Neural progenitor cell (in vitro differentiated cells): ENCODE data around the gene LRRC4B. TPM values are rescaled to one million over a fixed set of nuclear protein-coding genes. Genes with fewer than 3 reads are reported as not detected.
A peak's percentile ranks its signal among the peaks of the same experiment; 100 is the strongest.

ENCODE experiments used
- DNase-seq: peaks from one replicate; pipeline ENCODE4 v3.0.0-alpha.2; 2016; ENCODE audit warnings: low spot score
- H2AFZ ChIP-seq: fragments of 200-600 bp; sonication (generic); replicated peaks from 2 replicates; pipeline ENCODE4 v1.6.1; 2016; ENCODE audit warnings: antibody characterized with exemption
- H3F3A ChIP-seq: fragments of 200-600 bp; sonication (generic); 2 replicates; pipeline ENCODE4 v1.6.1; 2016; ENCODE audit warnings: antibody characterized with exemption, low read depth
- H3K27ac ChIP-seq: fragments of 200-600 bp; sonication (generic); 2 replicates; pipeline ENCODE4 v1.5.1; 2016; ENCODE audit warnings: mild to moderate bottlenecking
- H3K27me3 ChIP-seq: fragments of 200-600 bp; sonication (generic); 2 replicates; pipeline ENCODE4 v1.6.1; 2016; ENCODE audit warnings: mild to moderate bottlenecking, moderate library complexity
- H3K36me3 ChIP-seq: fragments of 200-600 bp; sonication (generic); 2 replicates; pipeline ENCODE4 v1.5.1; 2016
- H3K4me1 ChIP-seq: fragments of 200-600 bp; sonication (generic); 2 replicates; pipeline ENCODE4 v1.6.1; 2016; ENCODE audit warnings: mixed run types
- H3K4me2 ChIP-seq: fragments of 200-600 bp; sonication (generic); 2 replicates; pipeline ENCODE4 v1.6.1; 2016
- H3K4me3 ChIP-seq: fragments of 200-600 bp; sonication (generic); 2 replicates; pipeline ENCODE4 v1.5.1; 2016
- H3K79me2 ChIP-seq: fragments of 200-600 bp; sonication (generic); 2 replicates; pipeline ENCODE4 v1.6.1; 2016; ENCODE audit warnings: low read depth
- H3K9ac ChIP-seq: fragments of 200-600 bp; sonication (generic); 2 replicates; pipeline ENCODE4 v1.6.1; 2016
- H3K9me3 ChIP-seq: fragments of 200-600 bp; sonication (generic); 2 replicates; pipeline ENCODE4 v1.5.1; 2016; ENCODE audit warnings: low read depth
- H4K20me1 ChIP-seq: fragments of 200-600 bp; sonication (generic); 2 replicates; pipeline ENCODE4 v1.6.1; 2016; ENCODE audit warnings: low read depth
- H3K27ac Mint-ChIP-seq: 3 replicates; pipeline ENCODE4 v1.8.0; 2021; ENCODE audit warnings: mixed read lengths
- H3K27me3 Mint-ChIP-seq: 2 replicates; pipeline ENCODE4 v1.8.0; 2022; ENCODE audit warnings: low read depth, mild to moderate bottlenecking, inconsistent platforms, moderate library complexity, mixed read lengths; ENCODE audit not compliant: insufficient read depth
- H3K36me3 Mint-ChIP-seq: 3 replicates; pipeline ENCODE4 v1.8.0; 2021; ENCODE audit warnings: mixed read lengths
- H3K4me1 Mint-ChIP-seq: 3 replicates; pipeline ENCODE4 v1.8.0; 2021; ENCODE audit warnings: mixed read lengths
- H3K4me3 Mint-ChIP-seq: 3 replicates; pipeline ENCODE4 v1.8.0; 2021; ENCODE audit warnings: mild to moderate bottlenecking, moderate library complexity, mixed read lengths
- H3K9me3 Mint-ChIP-seq: 3 replicates; pipeline ENCODE4 v1.8.0; 2020; ENCODE audit warnings: mixed read lengths
- EZH2 ChIP-seq: fragments of 200-600 bp; sonication (generic); IDR thresholded peaks from 2 replicates; pipeline ENCODE4 v1.6.1; 2017; ENCODE audit warnings: antibody characterized with exemption, mild to moderate bottlenecking, moderate library complexity
- EZH2phosphoT487 ChIP-seq: fragments of 200-600 bp; sonication (generic); IDR thresholded peaks from 2 replicates; pipeline ENCODE4 v1.6.1; 2017; ENCODE audit warnings: antibody characterized with exemption
- total RNA-seq: library from RNA; depleted of rRNA; stranded (reverse); fragments of >200 nt; gene quantifications from 2 replicates; pipeline ENCODE4 v1.2.3, GENCODE V29; 2015; ENCODE audit warnings: low replicate concordance
- TF ChIP-seq, protein P1 (sequence below): fragments of 200-600 bp; sonication (generic); IDR thresholded peaks from 2 replicates; pipeline ENCODE4 v1.5.1; 2017; ENCODE audit warnings: antibody characterized with exemption, mild to moderate bottlenecking

Gene LRRC4B
- total RNA-seq, 1 donor from 2014 or later: 12.0 TPM

DNA sequence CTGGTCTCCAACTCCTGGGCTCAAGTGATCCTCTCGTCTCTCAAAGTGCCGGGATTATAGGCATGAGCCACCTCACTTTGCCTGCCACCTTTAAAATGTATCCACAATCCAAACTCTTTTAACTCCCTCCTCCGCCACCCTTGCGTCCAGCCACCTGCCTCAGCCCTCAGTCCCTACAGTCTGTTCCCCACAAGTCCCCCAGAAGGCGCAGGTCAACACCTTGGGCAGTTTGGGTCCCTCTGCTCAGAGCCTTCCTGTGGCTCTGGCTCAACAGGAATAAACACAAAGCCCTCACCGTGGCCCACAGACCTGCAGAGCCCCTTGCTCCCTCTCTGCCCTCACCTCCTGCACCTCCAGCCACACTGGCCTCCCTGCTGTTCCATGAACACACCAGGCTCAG lies 99.4 kb downstream of the LRRC4B start:
- H3K9ac ChIP-seq: no peak overlapping the region
- H3K36me3 Mint-ChIP-seq: no peaks in the 10 kb centered on the region
- H3K4me2 ChIP-seq: no peak overlapping the region
- no peak for DNase-seq
- H3K79me2 ChIP-seq: no peaks in the 10 kb centered on the region
- H4K20me1 ChIP-seq: no peaks in the 10 kb centered on the region
- no peaks in the 10 kb centered on the region for H3K9me3 ChIP-seq
- H3K27me3 ChIP-seq: no peaks in the 10 kb centered on the region
- H3K9me3 Mint-ChIP-seq: no peaks in the 10 kb centered on the region
- peaks cover 10% of the 10 kb centered on the region for H3K4me1 ChIP-seq
- H3K4me3 Mint-ChIP-seq: no peak overlapping the region
- H3K4me3 ChIP-seq: no peak overlapping the region
- TF ChIP-seq, protein P1, sequence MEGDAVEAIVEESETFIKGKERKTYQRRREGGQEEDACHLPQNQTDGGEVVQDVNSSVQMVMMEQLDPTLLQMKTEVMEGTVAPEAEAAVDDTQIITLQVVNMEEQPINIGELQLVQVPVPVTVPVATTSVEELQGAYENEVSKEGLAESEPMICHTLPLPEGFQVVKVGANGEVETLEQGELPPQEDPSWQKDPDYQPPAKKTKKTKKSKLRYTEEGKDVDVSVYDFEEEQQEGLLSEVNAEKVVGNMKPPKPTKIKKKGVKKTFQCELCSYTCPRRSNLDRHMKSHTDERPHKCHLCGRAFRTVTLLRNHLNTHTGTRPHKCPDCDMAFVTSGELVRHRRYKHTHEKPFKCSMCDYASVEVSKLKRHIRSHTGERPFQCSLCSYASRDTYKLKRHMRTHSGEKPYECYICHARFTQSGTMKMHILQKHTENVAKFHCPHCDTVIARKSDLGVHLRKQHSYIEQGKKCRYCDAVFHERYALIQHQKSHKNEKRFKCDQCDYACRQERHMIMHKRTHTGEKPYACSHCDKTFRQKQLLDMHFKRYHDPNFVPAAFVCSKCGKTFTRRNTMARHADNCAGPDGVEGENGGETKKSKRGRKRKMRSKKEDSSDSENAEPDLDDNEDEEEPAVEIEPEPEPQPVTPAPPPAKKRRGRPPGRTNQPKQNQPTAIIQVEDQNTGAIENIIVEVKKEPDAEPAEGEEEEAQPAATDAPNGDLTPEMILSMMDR: no peak
- no peak for TF ChIP-seq EZH2phosphoT487
- peaks cover 22% of the 10 kb centered on the region for H3F3A ChIP-seq
- peaks cover 20% of the 10 kb centered on the region for H3K27me3 Mint-ChIP-seq
- no peaks in the 10 kb centered on the region for H3K36me3 ChIP-seq
- no peak overlapping the region for H3K27ac ChIP-seq
- no peak overlapping the region for H2AFZ ChIP-seq
- H3K4me1 Mint-ChIP-seq: peaks cover 18% of the 10 kb centered on the region
- no peak overlapping the region for H3K27ac Mint-ChIP-seq

DNA sequence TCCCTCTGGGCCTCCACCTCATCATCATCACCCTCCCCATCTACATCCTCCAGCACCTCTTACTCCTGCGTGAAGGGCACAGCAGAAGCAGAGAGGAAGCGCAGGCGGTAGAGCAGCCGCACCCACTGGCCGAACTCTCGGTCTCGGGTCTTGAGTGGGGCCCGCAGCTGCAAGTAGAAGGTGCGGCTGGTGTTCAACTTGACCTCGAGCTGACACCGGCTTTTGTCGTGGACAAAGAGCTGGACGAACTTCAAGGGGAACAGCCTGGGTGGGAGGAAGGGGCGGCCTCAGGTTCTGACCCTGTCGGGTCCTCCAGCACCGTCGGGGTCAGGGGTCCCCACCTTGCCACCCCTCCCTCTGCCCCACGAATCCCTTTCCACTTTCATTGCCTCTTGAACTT lies 100.7 kb downstream of the LRRC4B start:
- H3K4me3 Mint-ChIP-seq: peak overlapping the region; percentile 59
- Histone ChIP-seq H3K27me3 (no peaks in the 10 kb centered on the region), H2AFZ (no peak overlapping the region), H3K36me3 (no peaks in the 10 kb centered on the region), H4K20me1 (no peaks in the 10 kb centered on the region), H3K79me2 (no peaks in the 10 kb centered on the region), H3K4me3 (no peak overlapping the region), H3K9me3 (no peaks in the 10 kb centered on the region), H3F3A (peaks cover 21% of the 10 kb centered on the region), H3K4me2 (no peak overlapping the region), H3K9ac (no peak overlapping the region), H3K4me1 (peaks cover 10% of the 10 kb centered on the region), H3K27ac (no peak overlapping the region)
- H3K27ac Mint-ChIP-seq: no peak overlapping the region
- peaks cover 20% of the 10 kb centered on the region for H3K27me3 Mint-ChIP-seq
- TF ChIP-seq, protein P1: no peak
- TF ChIP-seq EZH2phosphoT487 (no peak), EZH2 (no peak)
- no peaks in the 10 kb centered on the region for H3K9me3 Mint-ChIP-seq
- no peak for DNase-seq
- no peaks in the 10 kb centered on the region for H3K36me3 Mint-ChIP-seq
- peaks cover 18% of the 10 kb centered on the region for H3K4me1 Mint-ChIP-seq

Other genes starting within 250 kb of the LRRC4B start
- gene KCNC3, start 239.1 kb downstream of the LRRC4B start, total RNA-seq: 0.41 and 1.2 TPM in 2 replicates
- gene NAPSA, start 202.8 kb downstream of the LRRC4B start, total RNA-seq: 0.11 and 2.3 TPM in 2 replicates
- 25.4 and 47.2 TPM in 2 replicates for gene NR1H2, start 192.0 kb downstream of the LRRC4B start, total RNA-seq
- 36.7 and 123 TPM in 2 replicates for gene POLD1, start 184.1 kb downstream of the LRRC4B start, total RNA-seq
- 0.31 TPM in 1 of 2 replicates, not detected in the other for gene SPIB, start 149.5 kb downstream of the LRRC4B start, total RNA-seq
- gene MYBPC2, start 135.5 kb downstream of the LRRC4B start, total RNA-seq: 0.65 and 0.77 TPM in 2 replicates
- gene EMC10, start 91.9 kb downstream of the LRRC4B start, total RNA-seq: 32.9 and 127 TPM in 2 replicates
- gene GARIN5A, start 91.6 kb downstream of the LRRC4B start, total RNA-seq: 5.6 and 8.4 TPM in 2 replicates
- gene JOSD2, start 57.2 kb downstream of the LRRC4B start, total RNA-seq: 1.7 and 2.4 TPM in 2 replicates
- gene ASPDH, start 54.5 kb downstream of the LRRC4B start, total RNA-seq: not detected in 2 replicates
- gene SYT3, start 71.4 kb upstream of the LRRC4B start, total RNA-seq: 0.41 and 1.1 TPM in 2 replicates
- 1.3 and 6.0 TPM in 2 replicates for gene C19orf81, start 81.0 kb upstream of the LRRC4B start, total RNA-seq
- 1.4 and 2.3 TPM in 2 replicates for gene SHANK1, start 151.4 kb upstream of the LRRC4B start, total RNA-seq
- gene CLEC11A, start 154.9 kb upstream of the LRRC4B start, total RNA-seq: 0.09 and 3.4 TPM in 2 replicates
- not detected in 2 replicates for gene GPR32, start 202.0 kb upstream of the LRRC4B start, total RNA-seq
- gene ACP4, start 222.0 kb upstream of the LRRC4B start, total RNA-seq: not detected in 2 replicates